Panc1 (cell line): ENCODE data around the gene NR2E3. TPM values are rescaled to one million over a fixed set of nuclear protein-coding genes. Genes with fewer than 3 reads are reported as not detected.

ENCODE experiments used
- ATAC-seq: fragments of 200-7000 bp; cut with Tn5 transposase; 2 replicates; pipeline ENCODE4 v1.9.1; 2020; ENCODE audit warnings: mild to moderate bottlenecking, moderate library complexity
- BruUV-seq: library from RNA; stranded (reverse); fragments of 400-500 nt; replicated peaks from 2 replicates; lab custom pipeline; 2021; lab: Mats Ljungman, UMichigan
- CTCF ChIA-PET: fragments of 300-600 bp; sonication (Branson Sonifier 250); formaldehyde crosslinking; loops from one replicate; lab custom pipeline; 2022; ENCODE audit warnings: antibody characterized with exemption; lab: Charles Lee
- POLR2A ChIA-PET: fragments of 300-600 bp; sonication (Branson Sonifier 250); formaldehyde crosslinking; loops from one replicate; lab custom pipeline; 2022; ENCODE audit warnings: antibody characterized with exemption; lab: Charles Lee
- DNase-seq: peaks from one replicate; pipeline ENCODE4 v3.0.0-alpha.2; 2010; ENCODE audit warnings: low read depth, low spot score
- H3K27ac ChIP-seq: 2 replicates; pipeline ENCODE4 v1.5.1; 2011; ENCODE audit warnings: mild to moderate bottlenecking, low read length, inconsistent platforms
- H3K27me3 ChIP-seq: fragments of 200-500 bp; sonication (Bioruptor generic); 2 replicates; pipeline ENCODE4 v1.6.0; 2014; ENCODE audit warnings: low read length, inconsistent platforms; ENCODE audit not compliant: control insufficient read depth, insufficient read depth
- H3K36me3 ChIP-seq: fragments of 200-500 bp; sonication (Bioruptor generic); 2 replicates; pipeline ENCODE4 v1.5.1; 2014; ENCODE audit warnings: inconsistent platforms, mild to moderate bottlenecking, low read length, moderate library complexity; ENCODE audit not compliant: control insufficient read depth, insufficient read depth
- H3K4me1 ChIP-seq: 2 replicates; pipeline ENCODE4 v1.5.1; 2011; ENCODE audit warnings: inconsistent platforms, mild to moderate bottlenecking, low read length, moderate library complexity; ENCODE audit not compliant: control insufficient read depth, insufficient read depth
- H3K4me3 ChIP-seq, 2 experiments: 2 replicates each; pipeline ENCODE4 v1.5.1; 2011 to 2012; ENCODE audit warnings: low read depth in 2 of 2, low read length in 2 of 2, mild to moderate bottlenecking in 2 of 2, inconsistent platforms in 1 of 2, moderate library complexity in 1 of 2
- H3K9me3 ChIP-seq: fragments of 200-500 bp; sonication (Bioruptor generic); 2 replicates; pipeline ENCODE4 v1.5.1; 2014; ENCODE audit warnings: low read depth, mild to moderate bottlenecking, inconsistent platforms, low read length, moderate library complexity; ENCODE audit not compliant: control insufficient read depth, insufficient read depth
- POLR2AphosphoS5 ChIP-seq: IDR thresholded peaks from 2 replicates; pipeline ENCODE4 v1.6.1; 2012; ENCODE audit warnings: mild to moderate bottlenecking, low read depth, low read length, moderate library complexity
- SIN3A ChIP-seq: IDR thresholded peaks from 2 replicates; pipeline ENCODE4 v1.6.1; 2012; ENCODE audit warnings: low read depth, mild to moderate bottlenecking, low read length, moderate library complexity, borderline replicate concordance; ENCODE audit not compliant: insufficient read depth
- TCF7L2 ChIP-seq: IDR thresholded peaks from 2 replicates; pipeline ENCODE4 v1.6.1; 2011; ENCODE audit warnings: mild to moderate bottlenecking, low read depth, low read length, inconsistent platforms
- in situ Hi-C: cut with HindIII; loops from 2 replicates; pipeline ENCODE4 v1.10.0; 2016; ENCODE audit warnings: low sequenced_read_pairs, low pct_unique_long_range_greater_than_20kb
- intact Hi-C: fragments of 100-400 bp; cut with micrococcal nuclease; formaldehyde crosslinking; loops from one replicate; pipeline ENCODE4 v1.10.0; 2022; ENCODE audit not compliant: unreplicated experiment
- total RNA-seq: library from RNA; stranded (reverse); gene quantifications from one replicate; pipeline ENCODE4 v1.2.1, GENCODE V29; 2021; ENCODE audit not compliant: unreplicated experiment
- TF ChIP-seq, protein P1 (sequence below), 2 experiments: IDR thresholded peaks; 2 replicates each; pipeline ENCODE4 v1.6.1; 2011 to 2012; ENCODE audit warnings: low read depth in 2 of 2, control low read depth in 1 of 2, low read length in 1 of 2, mild to moderate bottlenecking in 1 of 2, moderate library complexity in 1 of 2; ENCODE audit not compliant: insufficient read depth in 1 of 2
- TF ChIP-seq, protein P2 (sequence below): fragments of 450-650 bp; IDR thresholded peaks from 2 replicates; pipeline ENCODE4 v1.5.1; 2017; ENCODE audit warnings: mild to moderate bottlenecking

NR2E3 gene
- total RNA-seq, 1 experiment from 2014 or later = 0.98 TPM

DNA sequence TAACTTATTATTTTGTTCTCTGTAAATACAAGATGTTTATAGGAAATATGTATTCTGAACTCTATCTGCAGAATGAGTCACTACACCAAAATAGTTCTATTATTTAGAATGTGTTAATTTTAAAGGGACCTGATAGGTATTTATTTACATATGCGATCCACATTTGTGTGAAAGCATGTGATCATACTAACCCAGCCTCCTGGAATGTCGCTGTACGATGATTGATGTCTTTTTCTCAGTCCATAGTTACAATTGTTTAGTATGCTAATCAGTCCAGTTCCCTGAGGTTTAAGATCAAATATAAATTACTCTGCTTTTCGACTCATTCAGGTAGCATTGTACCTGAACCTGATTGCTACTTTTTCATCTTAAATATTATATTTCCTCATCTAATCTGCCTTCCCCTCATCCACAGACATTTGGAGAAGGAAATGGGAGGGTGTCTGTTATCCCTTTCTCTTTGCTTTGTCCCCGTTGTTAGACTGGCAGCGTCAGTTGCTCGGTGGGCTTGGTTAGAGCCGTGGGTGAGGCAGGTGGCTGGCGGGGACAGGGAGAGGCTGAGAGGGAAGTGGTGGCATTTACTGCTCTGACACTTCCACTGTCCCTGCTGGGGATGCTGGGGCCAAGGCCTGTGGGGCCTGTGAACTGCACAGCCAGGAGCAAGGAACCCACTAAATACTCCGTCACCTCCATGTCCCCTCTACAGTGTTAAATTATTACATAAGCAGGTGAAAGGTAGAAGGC is 27.8 kb upstream of the NR2E3 start:
- Histone ChIP-seq H3K4me1 (peaks cover 6% of the 10 kb centered on the region; the same call in 1 of the 2 replicates), H3K4me3 (no peak overlapping the region), H3K9me3 (no peaks in the 10 kb centered on the region), H3K27me3 (no peaks in the 10 kb centered on the region), H3K27ac (no peak overlapping the region), H3K36me3 (no peaks in the 10 kb centered on the region)
- no TSS peak for BruUV-seq
- DNase-seq (no peak), ATAC-seq (no peak)
- POLR2A ChIA-PET = no interaction called here
- CTCF ChIA-PET = no interaction called here
- in situ Hi-C loops (no loop called here), intact Hi-C loops (no loop called here)
- TF ChIP-seq, protein P1, sequence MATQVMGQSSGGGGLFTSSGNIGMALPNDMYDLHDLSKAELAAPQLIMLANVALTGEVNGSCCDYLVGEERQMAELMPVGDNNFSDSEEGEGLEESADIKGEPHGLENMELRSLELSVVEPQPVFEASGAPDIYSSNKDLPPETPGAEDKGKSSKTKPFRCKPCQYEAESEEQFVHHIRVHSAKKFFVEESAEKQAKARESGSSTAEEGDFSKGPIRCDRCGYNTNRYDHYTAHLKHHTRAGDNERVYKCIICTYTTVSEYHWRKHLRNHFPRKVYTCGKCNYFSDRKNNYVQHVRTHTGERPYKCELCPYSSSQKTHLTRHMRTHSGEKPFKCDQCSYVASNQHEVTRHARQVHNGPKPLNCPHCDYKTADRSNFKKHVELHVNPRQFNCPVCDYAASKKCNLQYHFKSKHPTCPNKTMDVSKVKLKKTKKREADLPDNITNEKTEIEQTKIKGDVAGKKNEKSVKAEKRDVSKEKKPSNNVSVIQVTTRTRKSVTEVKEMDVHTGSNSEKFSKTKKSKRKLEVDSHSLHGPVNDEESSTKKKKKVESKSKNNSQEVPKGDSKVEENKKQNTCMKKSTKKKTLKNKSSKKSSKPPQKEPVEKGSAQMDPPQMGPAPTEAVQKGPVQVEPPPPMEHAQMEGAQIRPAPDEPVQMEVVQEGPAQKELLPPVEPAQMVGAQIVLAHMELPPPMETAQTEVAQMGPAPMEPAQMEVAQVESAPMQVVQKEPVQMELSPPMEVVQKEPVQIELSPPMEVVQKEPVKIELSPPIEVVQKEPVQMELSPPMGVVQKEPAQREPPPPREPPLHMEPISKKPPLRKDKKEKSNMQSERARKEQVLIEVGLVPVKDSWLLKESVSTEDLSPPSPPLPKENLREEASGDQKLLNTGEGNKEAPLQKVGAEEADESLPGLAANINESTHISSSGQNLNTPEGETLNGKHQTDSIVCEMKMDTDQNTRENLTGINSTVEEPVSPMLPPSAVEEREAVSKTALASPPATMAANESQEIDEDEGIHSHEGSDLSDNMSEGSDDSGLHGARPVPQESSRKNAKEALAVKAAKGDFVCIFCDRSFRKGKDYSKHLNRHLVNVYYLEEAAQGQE (IDR thresholded peaks at IDR 0.05; ENCODE audit: insufficient read depth in 1 of 2, low read depth in 2 of 2, low read length in 1 of 2) = no peak
- no peak for TF ChIP-seq TCF7L2
- no peak for TF ChIP-seq POLR2AphosphoS5
- TF ChIP-seq, protein P2, sequence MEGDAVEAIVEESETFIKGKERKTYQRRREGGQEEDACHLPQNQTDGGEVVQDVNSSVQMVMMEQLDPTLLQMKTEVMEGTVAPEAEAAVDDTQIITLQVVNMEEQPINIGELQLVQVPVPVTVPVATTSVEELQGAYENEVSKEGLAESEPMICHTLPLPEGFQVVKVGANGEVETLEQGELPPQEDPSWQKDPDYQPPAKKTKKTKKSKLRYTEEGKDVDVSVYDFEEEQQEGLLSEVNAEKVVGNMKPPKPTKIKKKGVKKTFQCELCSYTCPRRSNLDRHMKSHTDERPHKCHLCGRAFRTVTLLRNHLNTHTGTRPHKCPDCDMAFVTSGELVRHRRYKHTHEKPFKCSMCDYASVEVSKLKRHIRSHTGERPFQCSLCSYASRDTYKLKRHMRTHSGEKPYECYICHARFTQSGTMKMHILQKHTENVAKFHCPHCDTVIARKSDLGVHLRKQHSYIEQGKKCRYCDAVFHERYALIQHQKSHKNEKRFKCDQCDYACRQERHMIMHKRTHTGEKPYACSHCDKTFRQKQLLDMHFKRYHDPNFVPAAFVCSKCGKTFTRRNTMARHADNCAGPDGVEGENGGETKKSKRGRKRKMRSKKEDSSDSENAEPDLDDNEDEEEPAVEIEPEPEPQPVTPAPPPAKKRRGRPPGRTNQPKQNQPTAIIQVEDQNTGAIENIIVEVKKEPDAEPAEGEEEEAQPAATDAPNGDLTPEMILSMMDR = no peak
- TF ChIP-seq SIN3A = no peak

DNA sequence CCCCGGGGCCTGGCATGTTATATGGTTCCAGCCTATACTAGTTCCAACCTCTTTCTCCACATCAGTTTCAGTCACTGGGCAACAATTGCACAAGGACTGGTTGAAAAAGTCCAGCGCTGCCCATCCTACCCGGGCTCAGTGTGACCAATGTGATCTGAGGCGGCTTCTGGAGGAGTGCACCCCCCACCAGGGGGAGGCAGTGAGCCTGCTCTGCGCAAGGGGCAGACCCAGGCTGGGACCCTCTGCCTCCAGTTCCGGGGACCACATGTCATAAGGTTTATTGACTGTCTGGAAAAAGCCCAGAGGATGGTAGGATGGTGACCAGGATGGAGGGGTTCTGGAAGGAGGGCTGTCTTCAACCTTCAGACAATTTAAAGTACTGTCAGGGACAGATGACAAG is 25.6 kb upstream of the NR2E3 start:
- Histone ChIP-seq H3K4me1 (peaks cover 6% of the 10 kb centered on the region; the same call in 1 of the 2 replicates), H3K9me3 (no peaks in the 10 kb centered on the region), H3K27ac (no peak overlapping the region), H3K4me3 (no peak overlapping the region), H3K27me3 (no peaks in the 10 kb centered on the region), H3K36me3 (no peaks in the 10 kb centered on the region)
- intact Hi-C loops = no loop called here
- TF ChIP-seq, protein P1 (IDR thresholded peaks at IDR 0.05; ENCODE audit: insufficient read depth in 1 of 2, low read depth in 2 of 2, low read length in 1 of 2) = no peak
- TF ChIP-seq, protein P2 = peak; percentile 77; the same call in 1 of the 2 replicates
- CTCF ChIA-PET = interaction anchor here (0.7 kb wide), 1 partner anchor 371 kb away, joined by 3 read pairs; no protein-coding TSS in a partner anchor
- ATAC-seq (0 out of 2 replicates have a peak, but pooled peaks have one; percentile 33), DNase-seq (no peak)
- POLR2A ChIA-PET = no interaction called here
- in situ Hi-C loops = no loop called here
- no TSS peak for BruUV-seq
